ENCODE measurements around the gene FDXR.

Gene FDXR

DNA sequence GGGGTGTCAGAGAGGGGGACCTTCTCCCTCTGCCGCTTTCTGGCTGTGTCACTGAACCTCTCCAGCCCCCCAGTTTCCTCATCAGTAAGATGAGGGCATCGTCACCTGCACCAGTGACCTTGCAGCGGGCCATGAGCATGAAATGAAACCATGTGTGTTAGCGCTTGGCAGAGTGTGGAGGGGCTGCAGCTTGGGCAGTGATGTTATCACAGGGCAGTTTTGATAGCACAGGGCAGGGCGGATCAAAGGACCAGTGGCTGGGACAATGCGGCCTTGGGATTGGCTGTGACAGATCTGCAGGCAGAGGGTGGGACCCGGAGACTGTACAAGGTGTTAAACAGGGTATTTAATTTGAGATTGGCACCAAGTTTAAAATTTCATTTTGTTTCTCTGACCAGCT, 57.7 kb downstream of the FDXR start:
- TF ChIP-seq, protein P1, sequence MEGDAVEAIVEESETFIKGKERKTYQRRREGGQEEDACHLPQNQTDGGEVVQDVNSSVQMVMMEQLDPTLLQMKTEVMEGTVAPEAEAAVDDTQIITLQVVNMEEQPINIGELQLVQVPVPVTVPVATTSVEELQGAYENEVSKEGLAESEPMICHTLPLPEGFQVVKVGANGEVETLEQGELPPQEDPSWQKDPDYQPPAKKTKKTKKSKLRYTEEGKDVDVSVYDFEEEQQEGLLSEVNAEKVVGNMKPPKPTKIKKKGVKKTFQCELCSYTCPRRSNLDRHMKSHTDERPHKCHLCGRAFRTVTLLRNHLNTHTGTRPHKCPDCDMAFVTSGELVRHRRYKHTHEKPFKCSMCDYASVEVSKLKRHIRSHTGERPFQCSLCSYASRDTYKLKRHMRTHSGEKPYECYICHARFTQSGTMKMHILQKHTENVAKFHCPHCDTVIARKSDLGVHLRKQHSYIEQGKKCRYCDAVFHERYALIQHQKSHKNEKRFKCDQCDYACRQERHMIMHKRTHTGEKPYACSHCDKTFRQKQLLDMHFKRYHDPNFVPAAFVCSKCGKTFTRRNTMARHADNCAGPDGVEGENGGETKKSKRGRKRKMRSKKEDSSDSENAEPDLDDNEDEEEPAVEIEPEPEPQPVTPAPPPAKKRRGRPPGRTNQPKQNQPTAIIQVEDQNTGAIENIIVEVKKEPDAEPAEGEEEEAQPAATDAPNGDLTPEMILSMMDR (IDR thresholded peaks at IDR 0.05; ENCODE audit: borderline replicate concordance, insufficient read depth, low read depth, low read length): no peak
- H3K4me3 ChIP-seq (ENCODE audit: low read depth, low read length): no peak overlapping the region

DNA sequence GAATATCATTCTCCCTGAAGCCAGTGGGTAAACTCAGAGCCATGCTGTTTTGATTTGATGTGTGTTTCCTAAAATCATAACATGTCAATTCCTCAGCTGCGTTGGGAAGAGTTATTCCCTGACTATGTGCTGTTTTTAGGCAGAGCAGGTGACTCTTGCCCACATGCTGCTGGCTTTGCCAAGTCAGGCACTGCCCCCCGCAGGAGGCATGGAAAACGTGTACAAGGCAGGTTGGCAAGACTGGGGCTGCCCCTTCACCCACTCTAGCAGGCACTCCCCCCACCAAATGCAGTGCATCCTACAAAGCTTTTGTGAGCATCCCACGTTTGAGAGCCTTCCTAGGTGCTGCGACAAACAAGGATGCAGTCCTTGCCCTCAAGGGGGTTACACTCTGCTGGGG, 58.3 kb downstream of the FDXR start:
- H3K4me3 ChIP-seq (ENCODE audit: low read depth, low read length): no peak overlapping the region
- TF ChIP-seq, protein P1 (IDR thresholded peaks at IDR 0.05; ENCODE audit: borderline replicate concordance, insufficient read depth, low read depth, low read length): no peak

Data from GM12875 (cell line).